NCI-H2107 (cell line): ENCODE measurements around the gene USP31.

Source experiments
- DNase-seq: peaks from one replicate; lab custom pipeline; 2025; lab: John Stamatoyannopoulos, UW

Gene USP31

GRCh38 chr16:23060458-23061320, 88.6 kb downstream of the USP31 start:
- peak; percentile 21 for DNase-seq

GRCh38 chr16:23059433-23059832, 89.8 kb downstream of the USP31 start:
- DNase-seq, result no peak

GRCh38 chr16:23058576-23058975, 90.7 kb downstream of the USP31 start:
- DNase-seq, result no peak

DNA sequence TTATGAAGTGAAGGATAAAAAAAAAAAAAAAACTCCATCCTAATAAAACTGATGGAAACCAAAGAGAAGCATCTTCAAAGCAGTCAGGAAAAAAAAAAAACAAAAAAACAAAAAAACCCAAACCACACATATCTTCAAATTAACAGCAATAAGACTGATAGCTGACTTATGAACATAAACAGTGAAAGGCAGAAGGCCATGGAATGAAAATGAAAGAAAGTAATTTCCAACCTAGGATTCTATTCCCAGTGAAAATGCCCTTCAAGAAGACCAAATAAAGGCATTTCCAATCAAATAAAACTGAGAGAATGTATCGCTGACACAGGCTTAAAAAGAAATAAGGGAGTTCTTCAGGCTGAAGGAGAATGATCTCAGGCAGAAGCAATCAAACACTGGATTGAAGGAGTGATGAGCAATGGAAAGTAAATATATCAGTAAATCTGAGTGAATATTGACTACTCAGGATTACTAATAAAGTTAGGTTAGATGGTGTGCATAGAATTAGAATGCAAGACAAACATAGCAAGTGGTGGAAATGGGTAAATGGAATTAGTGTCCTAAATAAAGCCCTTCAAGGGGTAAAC, 92.1 kb downstream of the USP31 start:
- DNase-seq, result no peak

DNA sequence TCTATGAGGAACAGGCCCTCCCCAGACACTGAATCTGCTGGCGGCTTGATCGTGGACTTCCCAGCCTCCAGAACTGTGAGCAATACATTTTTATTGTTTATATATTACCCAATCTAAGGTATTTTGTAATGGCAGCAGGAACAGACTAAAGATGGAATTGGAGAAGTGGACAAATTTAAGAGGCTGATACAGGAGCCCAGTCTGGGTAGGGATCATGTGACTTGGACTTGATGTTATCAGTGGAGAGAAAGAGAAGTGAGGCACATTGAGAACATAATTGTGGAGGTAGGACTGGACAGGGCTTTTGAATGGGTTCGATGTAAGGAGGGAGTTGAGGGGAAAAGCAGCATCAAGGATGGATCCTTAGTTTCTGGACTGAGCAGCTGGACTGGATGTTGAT, 93.8 kb downstream of the USP31 start:
- DNase-seq, result no peak

DNA sequence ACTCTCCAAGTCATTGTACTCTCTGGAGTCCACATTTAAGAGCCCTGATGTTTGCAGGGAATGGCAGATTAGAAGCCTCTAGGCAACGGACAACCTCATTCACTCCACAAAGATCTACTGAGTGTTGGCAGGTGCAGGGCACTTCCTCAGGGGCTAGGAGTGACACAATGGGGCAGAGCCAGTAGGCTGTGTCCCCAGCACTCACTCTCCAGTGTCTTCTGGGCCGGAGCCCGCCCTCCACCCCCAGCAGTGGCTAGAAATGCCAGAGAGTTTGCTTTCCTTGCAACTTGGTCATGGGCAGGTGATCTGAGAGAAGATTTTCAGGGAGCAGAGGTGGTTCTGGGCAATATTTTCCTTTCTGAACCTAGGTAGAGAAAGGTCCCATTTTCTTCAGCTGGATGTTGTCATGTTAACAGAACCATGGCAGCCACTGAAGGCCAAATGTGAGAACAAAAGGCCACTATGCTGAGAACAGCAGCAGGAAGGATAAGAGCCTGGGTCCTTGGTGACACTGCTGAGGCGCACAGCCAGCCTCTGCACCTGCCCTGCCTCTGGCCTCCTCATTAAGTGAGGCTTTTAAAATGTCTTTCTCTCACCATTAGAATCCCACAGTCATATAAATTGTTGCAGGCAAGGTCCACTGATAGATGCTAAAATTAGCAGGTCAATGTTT, 96.2 kb downstream of the USP31 start:
- no peak for DNase-seq

DNA sequence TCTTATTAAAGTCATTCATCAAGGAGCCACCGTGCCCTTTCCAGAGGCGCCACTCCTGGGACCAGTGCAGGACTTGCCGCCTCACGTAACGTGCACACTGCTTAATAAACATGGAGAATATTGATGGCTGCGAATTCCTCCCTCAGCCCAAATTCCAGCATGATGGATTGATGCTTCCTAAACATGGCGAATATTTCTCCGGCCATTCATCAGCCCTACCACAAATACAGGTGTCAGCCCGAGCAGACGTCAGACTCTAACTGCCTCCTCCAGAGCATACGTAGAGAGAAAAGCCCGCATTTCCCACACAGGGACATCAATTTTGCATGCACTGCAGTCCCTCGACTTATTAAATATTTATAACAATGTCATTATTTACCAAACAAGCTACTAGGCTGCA, 97.0 kb downstream of the USP31 start:
- no peak for DNase-seq

- DNase-seq, result no peak
Measured at GRCh38 chr16:23051587-23051986, 97.7 kb downstream of the USP31 start.

DNA sequence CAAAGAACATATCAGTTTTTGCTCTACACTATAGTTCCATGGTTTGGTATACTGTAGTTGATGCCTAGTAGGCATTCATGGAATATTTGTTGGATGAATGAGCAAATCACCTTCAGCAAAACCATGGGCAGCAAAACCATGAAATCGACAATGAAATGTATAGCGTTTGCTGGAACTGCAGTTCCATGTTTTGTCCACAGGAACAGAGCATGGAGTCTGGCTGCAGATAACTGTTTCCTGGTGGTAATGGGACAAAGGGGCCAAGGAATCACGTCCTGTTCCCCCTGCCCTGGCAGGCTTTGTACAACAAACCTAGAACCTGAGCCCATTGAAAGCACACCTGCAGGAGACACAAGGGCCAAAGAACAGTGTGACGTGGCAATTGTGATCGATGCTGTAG, 101.1 kb downstream of the USP31 start:
- DNase-seq, result no peak

DNA sequence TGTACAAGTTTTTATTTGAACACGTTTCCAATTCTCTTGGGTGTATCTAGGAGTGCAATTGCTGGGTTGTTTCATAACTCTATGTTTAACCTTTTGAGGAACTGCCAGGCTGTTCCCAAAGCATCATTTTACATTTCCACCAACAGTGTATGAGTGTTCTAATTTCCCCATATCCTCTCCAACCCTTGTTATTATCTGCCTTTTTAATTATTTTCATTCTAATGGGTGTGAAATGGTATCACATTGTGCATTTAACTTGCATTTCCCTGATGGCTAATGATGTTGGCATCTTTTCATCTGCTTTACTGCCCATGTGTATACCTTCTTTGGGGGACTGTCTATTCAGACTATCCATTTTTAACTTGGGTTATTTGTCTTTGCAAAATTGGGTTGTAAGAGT, 104.2 kb downstream of the USP31 start:
- no peak for DNase-seq

GRCh38 chr16:23040246-23040645, 109.0 kb downstream of the USP31 start:
- DNase-seq, result no peak

DNA sequence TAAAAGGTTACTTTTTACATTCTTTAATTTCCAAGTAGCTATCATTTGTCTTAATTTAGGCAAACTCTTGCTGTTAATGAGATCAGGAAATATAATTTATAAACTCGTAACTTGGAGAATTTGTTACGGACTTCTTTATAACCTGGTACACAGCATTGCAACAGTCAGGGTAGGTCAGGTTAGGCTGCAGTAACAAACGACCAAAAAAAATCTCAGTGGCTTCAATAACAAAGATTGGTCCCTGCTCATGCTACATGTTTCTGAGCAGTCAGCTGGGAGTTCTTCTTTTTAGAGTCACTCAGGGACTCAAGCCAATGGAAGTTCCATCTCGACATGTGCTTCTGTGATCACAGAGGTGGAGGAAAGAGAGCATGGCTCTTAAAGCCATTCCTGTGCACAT, 110.1 kb downstream of the USP31 start:
- DNase-seq, result no peak

GRCh38 chr16:23035240-23035639, 114.0 kb downstream of the USP31 start:
- DNase-seq, result no peak

GRCh38 chr16:23031508-23032098, 117.6 kb downstream of the USP31 start:
- no peak for DNase-seq

- no peak for DNase-seq
Measured at GRCh38 chr16:23029733-23030420, 119.4 kb downstream of the USP31 start.

DNA sequence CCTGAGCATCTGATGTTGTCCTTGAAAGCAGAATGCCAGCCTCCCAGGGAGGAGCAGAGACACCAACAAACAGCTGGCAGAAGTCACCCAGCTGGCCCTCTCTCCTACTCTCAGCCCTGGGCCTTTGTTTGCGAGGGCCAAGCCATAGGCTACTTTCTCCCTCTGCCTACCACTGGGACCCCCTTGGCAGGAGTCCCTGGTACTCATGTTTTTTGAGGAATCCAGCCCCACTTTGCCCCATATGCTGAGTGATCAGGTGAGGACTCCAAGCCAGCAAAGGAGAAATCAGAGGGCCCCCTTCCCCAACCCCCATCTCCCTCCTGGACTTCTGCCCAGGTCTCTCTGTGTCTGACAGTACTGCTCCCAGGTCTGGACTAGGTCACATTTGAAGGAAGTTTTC, 121.9 kb downstream of the USP31 start:
- DNase-seq, result no peak

GRCh38 chr16:23026784-23027362, 122.4 kb downstream of the USP31 start:
- DNase-seq, result no peak

DNA sequence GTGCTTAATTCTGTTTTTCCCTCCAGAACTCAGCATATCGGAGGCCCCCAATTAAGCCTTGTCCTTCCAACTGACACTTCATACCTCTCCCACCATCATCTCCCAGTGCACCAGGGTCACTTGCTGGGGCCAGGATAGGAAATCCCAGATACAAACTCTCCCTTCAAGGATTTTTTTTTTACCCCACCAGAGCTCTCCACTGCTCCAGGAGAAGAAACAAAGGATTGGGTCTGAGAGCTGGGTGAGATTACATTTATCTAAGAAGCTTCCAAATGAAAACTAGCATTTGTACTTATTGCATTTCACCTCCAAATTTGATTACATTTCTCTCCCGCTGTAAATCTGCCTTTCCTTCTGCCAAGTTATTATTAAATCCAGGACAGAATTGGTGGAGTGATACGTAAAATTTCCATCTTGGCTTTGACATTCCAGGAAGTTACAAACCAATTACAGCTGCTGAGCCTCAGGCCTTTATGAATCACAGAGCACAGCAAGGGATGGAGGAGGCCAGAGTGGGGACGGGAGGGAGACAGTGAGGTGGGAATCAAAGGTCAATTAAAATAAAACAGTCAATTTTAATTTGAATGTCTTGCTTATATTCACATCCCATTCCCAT, 123.5 kb downstream of the USP31 start:
- DNase-seq, result no peak

DNA sequence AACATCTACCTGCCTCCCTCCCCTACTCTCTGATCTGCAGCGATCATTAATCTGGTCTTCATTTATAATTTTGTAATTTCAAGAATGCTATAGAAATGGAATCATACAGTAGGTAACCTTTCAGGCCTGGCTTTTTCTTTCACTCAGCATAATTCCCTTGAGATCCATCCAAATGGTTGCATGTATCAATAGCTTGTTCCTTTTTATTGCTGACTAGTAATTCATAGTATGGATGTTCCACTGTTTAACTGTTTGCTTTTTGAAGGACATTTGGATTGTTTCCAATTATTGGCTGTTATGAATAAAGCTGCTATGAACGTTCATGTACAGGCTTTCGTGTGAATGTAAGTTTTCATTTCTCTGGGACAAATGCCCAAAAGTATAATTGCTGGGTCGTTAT, 125.2 kb downstream of the USP31 start:
- DNase-seq, result no peak

DNA sequence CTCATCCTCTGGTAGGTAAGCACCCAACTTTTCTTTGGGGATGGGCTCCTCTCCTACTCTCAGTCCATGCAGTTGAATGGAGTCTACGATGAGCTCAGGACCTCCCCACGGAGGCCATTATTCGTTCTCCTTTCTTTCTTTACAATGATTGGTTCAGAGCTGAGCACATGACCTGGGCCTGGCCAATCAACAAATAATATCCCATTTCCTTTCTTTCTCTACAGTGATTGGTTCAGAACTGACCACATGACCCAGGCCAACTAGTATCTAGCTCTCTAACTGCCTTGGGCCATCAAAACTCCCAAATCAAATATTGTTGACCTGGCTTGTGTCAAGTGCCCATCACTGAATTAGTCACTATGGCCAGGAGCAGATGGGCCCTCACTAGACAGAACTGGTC, 129.2 kb downstream of the USP31 start:
- no peak for DNase-seq

GRCh38 chr16:23016368-23016767, 132.9 kb downstream of the USP31 start:
- peak; percentile 59 for DNase-seq
